Endothelial cell of umbilical vein (primary cell): ENCODE measurements around the gene SDC4. TPM values are rescaled to one million over a fixed set of nuclear protein-coding genes. Genes with fewer than 3 reads are reported as not detected.

ENCODE experiments used
- BruUV-seq: library from RNA; stranded (reverse); fragments of 400-500 nt; replicated peaks from 2 replicates; lab custom pipeline; 2021; lab: Mats Ljungman, UMichigan
- CTCF ChIA-PET: fragments of 300-600, 350-600 bp; sonication (Branson Sonifier 250); formaldehyde crosslinking; loops from one replicate; lab custom pipeline; 2021; ENCODE audit warnings: antibody characterized with exemption, inconsistent platforms; lab: Charles Lee
- POLR2A ChIA-PET: fragments of 300-600, 350-600 bp; sonication (Branson Sonifier 250); formaldehyde crosslinking; loops from one replicate; lab custom pipeline; 2021; ENCODE audit warnings: antibody characterized with exemption, inconsistent platforms; lab: Charles Lee
- DNase-seq: peaks from one replicate; pipeline ENCODE4 v3.0.0-alpha.2; 2011; ENCODE audit warnings: low read depth, low spot score
- FAIRE-seq: peaks from 2 replicates; lab custom pipeline; 2011; peaks lifted over from hg19 to GRCh38; lab: Jason Lieb, UNC
- H2AFZ ChIP-seq: 2 replicates; pipeline ENCODE4 v1.6.0; 2012; ENCODE audit warnings: low read depth, low read length, control low read depth, inconsistent platforms
- H3K27ac ChIP-seq: 2 replicates; pipeline ENCODE4 v1.5.1; 2011; ENCODE audit warnings: low read depth, mild to moderate bottlenecking, control low read depth, low read length, moderate library complexity; ENCODE audit not compliant: insufficient read depth
- H3K27me3 ChIP-seq, 2 experiments: 2 replicates each; pipeline versions ENCODE4 v1.6.0 to v1.6.1; 2011; ENCODE audit warnings: low read length in 2 of 2, mixed read lengths in 1 of 2; ENCODE audit not compliant: control insufficient read depth in 2 of 2, insufficient read depth in 2 of 2
- H3K36me3 ChIP-seq, 2 experiments: 2 replicates in 1 of 2; 3 replicates in 1 of 2; pipeline ENCODE4 v1.5.1; 2011; ENCODE audit warnings: low read length in 2 of 2, mild to moderate bottlenecking in 1 of 2, moderate library complexity in 1 of 2; ENCODE audit not compliant: control insufficient read depth in 2 of 2, insufficient read depth in 2 of 2; ENCODE audit errors: extremely low read depth in 1 of 2
- H3K4me1 ChIP-seq: 3 replicates; pipeline ENCODE4 v1.5.1; 2011; ENCODE audit warnings: mild to moderate bottlenecking, low read length; ENCODE audit not compliant: control insufficient read depth, insufficient read depth; ENCODE audit errors: extremely low read depth
- H3K4me2 ChIP-seq: 2 replicates; pipeline ENCODE4 v1.6.1; 2011; ENCODE audit warnings: low read length, control low read depth, mixed read lengths; ENCODE audit not compliant: insufficient read depth
- H3K4me3 ChIP-seq, 3 experiments: fragments of 200-600 bp in 1 of 3; sonication (generic), shearing (Covaris generic) in 1 of 3; replicated peaks in 1 of 3; 2 replicates each; pipeline ENCODE4 v1.5.1; 2011 to 2016; ENCODE audit warnings: control low read depth in 3 of 3, low read length in 3 of 3, mild to moderate bottlenecking in 2 of 3, inconsistent platforms in 1 of 3, low read depth in 1 of 3, moderate library complexity in 1 of 3; ENCODE audit not compliant: insufficient read depth in 1 of 3
- H3K79me2 ChIP-seq: 2 replicates; pipeline ENCODE4 v1.6.0; 2012; ENCODE audit warnings: low read length, inconsistent platforms; ENCODE audit not compliant: control insufficient read depth, insufficient read depth
- H3K9ac ChIP-seq: replicated peaks from 2 replicates; pipeline ENCODE3; 2011; ENCODE audit warnings: low read length, control low read depth; ENCODE audit not compliant: insufficient read depth; ENCODE audit errors: extremely low read depth
- H3K9me1 ChIP-seq: replicated peaks from 3 replicates; pipeline ENCODE4 v1.6.0; 2011; ENCODE audit warnings: mild to moderate bottlenecking, low read length; ENCODE audit not compliant: control insufficient read depth, insufficient read depth; ENCODE audit errors: extremely low read depth
- H3K9me3 ChIP-seq: replicated peaks from 2 replicates; pipeline ENCODE4 v1.5.1; 2012; ENCODE audit warnings: low read length, inconsistent platforms; ENCODE audit not compliant: control insufficient read depth, insufficient read depth
- H4K20me1 ChIP-seq: replicated peaks from 2 replicates; pipeline ENCODE3; 2011; ENCODE audit warnings: mild to moderate bottlenecking, low read length; ENCODE audit not compliant: control insufficient read depth, insufficient read depth; ENCODE audit errors: extremely low read depth
- EZH2 ChIP-seq: IDR thresholded peaks from 2 replicates; pipeline ENCODE4 v1.6.1; 2012; ENCODE audit warnings: borderline replicate concordance, low read depth, mild to moderate bottlenecking, moderate library complexity, low read length, inconsistent platforms; ENCODE audit not compliant: severe bottlenecking
- FOS ChIP-seq: IDR thresholded peaks from 2 replicates; pipeline ENCODE4 v1.6.1; 2011; ENCODE audit warnings: mild to moderate bottlenecking, low read length, moderate library complexity, borderline replicate concordance; ENCODE audit not compliant: insufficient read depth
- GATA2 ChIP-seq: IDR thresholded peaks from 2 replicates; pipeline ENCODE4 v1.7.0; 2011; ENCODE audit warnings: low read depth, mild to moderate bottlenecking, moderate library complexity, mixed read lengths, low read length; ENCODE audit not compliant: insufficient read length, insufficient read depth
- JUN ChIP-seq: IDR thresholded peaks from 2 replicates; pipeline ENCODE4 v1.6.1; 2011; ENCODE audit warnings: borderline replicate concordance, low read depth; ENCODE audit not compliant: insufficient read length, insufficient read depth
- MAX ChIP-seq: IDR thresholded peaks from 2 replicates; pipeline ENCODE4 v1.6.1; 2011; ENCODE audit not compliant: insufficient read depth, insufficient read length
- MYC ChIP-seq: IDR thresholded peaks from one replicate; pipeline ENCODE4 v1.6.1; 2011; ENCODE audit warnings: mild to moderate bottlenecking, low read depth, low read length
- POLR2A ChIP-seq: IDR thresholded peaks from 2 replicates; pipeline ENCODE4 v1.6.1; 2012; ENCODE audit warnings: low read depth, mild to moderate bottlenecking, control low read depth, low read length
- POLR2AphosphoS5 ChIP-seq: IDR thresholded peaks from 2 replicates; pipeline ENCODE4 v1.6.1; 2012; ENCODE audit warnings: low read depth, mild to moderate bottlenecking, control low read depth, low read length, moderate library complexity; ENCODE audit not compliant: insufficient read depth
- dilution Hi-C: fragments of 300-500 bp; cut with MboI; formaldehyde crosslinking; loops from one replicate; pipeline ENCODE4 v1.15.0; 2019; ENCODE audit warnings: low sequenced_read_pairs; ENCODE audit not compliant: extremely low pct_ligation_motif_present
- intact Hi-C: fragments of 100-400 bp; cut with micrococcal nuclease; formaldehyde crosslinking; loops from one replicate; pipeline ENCODE4 v1.10.0; 2022
- polyA plus RNA-seq, 4 experiments: library from polyadenylated mRNA; depleted of rRNA in 3 of 4; stranded (reverse) in 3 of 4; unstranded in 1 of 4; fragments of >200 nt; gene quantifications; 2 replicates each; pipeline versions ENCODE4 v1.2.1 to v1.2.3, GENCODE V29; 2011 to 2012; ENCODE audit warnings: missing spikeins in 1 of 4
- total RNA-seq: library from RNA; stranded (reverse); gene quantifications from 2 replicates; pipeline ENCODE4 v1.2.3, GENCODE V29; 2021
- TF ChIP-seq, protein P1 (sequence below), 2 donors: IDR thresholded peaks; 1 replicate in 1 of 2; 2 replicates in 1 of 2; pipeline ENCODE4 v1.5.1; 2011; ENCODE audit warnings: low read length in 2 of 2, mild to moderate bottlenecking in 2 of 2, moderate library complexity in 2 of 2, control low read depth in 1 of 2, inconsistent platforms in 1 of 2, low read depth in 1 of 2; ENCODE audit not compliant: insufficient read depth in 1 of 2; ENCODE audit errors: extremely low read depth in 1 of 2

The SDC4 gene
- total and polyA plus RNA-seq, 2 donors (not counting 3 experiments of a cell fraction or from before 2014, with no cell fraction given), result 26.3 to 32.0 TPM

DNA sequence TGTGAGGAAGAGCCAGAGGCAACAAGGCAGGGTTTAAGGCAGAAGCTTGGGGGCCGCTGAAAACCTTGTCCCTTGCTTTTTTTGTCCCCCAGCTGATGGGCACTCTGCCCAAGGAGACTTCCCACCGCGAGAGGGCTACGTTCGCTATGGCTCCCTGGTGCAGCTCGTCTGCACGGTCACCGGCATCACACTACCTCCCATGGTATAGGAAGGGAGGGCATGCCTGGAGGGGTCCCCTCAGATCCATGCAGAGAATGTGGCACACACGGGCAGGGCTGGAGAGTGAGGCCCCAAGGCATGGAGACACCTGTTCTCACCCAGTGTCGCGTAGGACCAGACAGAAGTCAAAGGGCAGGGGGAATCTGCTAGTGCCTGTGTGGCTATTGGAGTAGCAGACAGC is 34.3 kb downstream of the SDC4 start:
- no peaks in the 10 kb centered on the region for H3K36me3 ChIP-seq
- H4K20me1 ChIP-seq, result no peaks in the 10 kb centered on the region
- H3K27ac ChIP-seq, result no peak overlapping the region
- H3K4me1 ChIP-seq, result no peaks in the 10 kb centered on the region
- FAIRE-seq (no peak), DNase-seq (no peak)
- no peaks in the 10 kb centered on the region for H3K9me3 ChIP-seq
- H2AFZ ChIP-seq, result no peak overlapping the region
- no peaks in the 10 kb centered on the region for H3K9me1 ChIP-seq
- H3K4me3 ChIP-seq, result no peak overlapping the region
- CTCF ChIA-PET, result interaction anchor here (0.9 to 2.9 kb wide), 6 partner anchors 22 to 457 kb away, joined by 3 to 57 read pairs (median 10); partner anchors contain the start of gene SYS1
- dilution Hi-C loops, result no loop called here
- TF ChIP-seq POLR2A (no peak), MAX (no peak), EZH2 (no peak)
- H3K79me2 ChIP-seq, result no peaks in the 10 kb centered on the region
- H3K27me3 ChIP-seq, result peaks cover 23 to 24% of the 10 kb centered on the region in 2 experiments
- H3K4me2 ChIP-seq, result no peak overlapping the region
- POLR2A ChIA-PET, result no interaction called here
- no TSS peak for BruUV-seq
- intact Hi-C loops, result no loop called here
- no peak overlapping the region for H3K9ac ChIP-seq

GRCh38 chr20:45313065-45313695 is 35.0 kb downstream of the SDC4 start:
- no peak overlapping the region for H3K4me3 ChIP-seq
- CTCF ChIA-PET, result interaction anchor here (0.7 to 2.9 kb wide), 10 partner anchors 19 to 492 kb away, joined by 3 to 57 read pairs (median 7); partner anchors contain the start of gene SYS1
- no peak for DNase-seq
- H3K9ac ChIP-seq, result no peak overlapping the region
- no peak overlapping the region for H2AFZ ChIP-seq
- intact Hi-C loops (no loop called here), dilution Hi-C loops (no loop called here)
- no peaks in the 10 kb centered on the region for H4K20me1 ChIP-seq
- H3K27me3 ChIP-seq, result peaks cover 22 to 24% of the 10 kb centered on the region in 2 experiments
- no peak overlapping the region for H3K4me2 ChIP-seq
- H3K27ac ChIP-seq, result no peak overlapping the region
- no peaks in the 10 kb centered on the region for H3K79me2 ChIP-seq
- no peak for FAIRE-seq
- no peaks in the 10 kb centered on the region for H3K36me3 ChIP-seq
- POLR2A ChIA-PET, result no interaction called here
- TF ChIP-seq FOS (no peak), GATA2 (no peak), JUN (no peak), MYC (no peak), EZH2 (no peak), POLR2AphosphoS5 (no peak), MAX (no peak), POLR2A (no peak)
- TF ChIP-seq, protein P1, sequence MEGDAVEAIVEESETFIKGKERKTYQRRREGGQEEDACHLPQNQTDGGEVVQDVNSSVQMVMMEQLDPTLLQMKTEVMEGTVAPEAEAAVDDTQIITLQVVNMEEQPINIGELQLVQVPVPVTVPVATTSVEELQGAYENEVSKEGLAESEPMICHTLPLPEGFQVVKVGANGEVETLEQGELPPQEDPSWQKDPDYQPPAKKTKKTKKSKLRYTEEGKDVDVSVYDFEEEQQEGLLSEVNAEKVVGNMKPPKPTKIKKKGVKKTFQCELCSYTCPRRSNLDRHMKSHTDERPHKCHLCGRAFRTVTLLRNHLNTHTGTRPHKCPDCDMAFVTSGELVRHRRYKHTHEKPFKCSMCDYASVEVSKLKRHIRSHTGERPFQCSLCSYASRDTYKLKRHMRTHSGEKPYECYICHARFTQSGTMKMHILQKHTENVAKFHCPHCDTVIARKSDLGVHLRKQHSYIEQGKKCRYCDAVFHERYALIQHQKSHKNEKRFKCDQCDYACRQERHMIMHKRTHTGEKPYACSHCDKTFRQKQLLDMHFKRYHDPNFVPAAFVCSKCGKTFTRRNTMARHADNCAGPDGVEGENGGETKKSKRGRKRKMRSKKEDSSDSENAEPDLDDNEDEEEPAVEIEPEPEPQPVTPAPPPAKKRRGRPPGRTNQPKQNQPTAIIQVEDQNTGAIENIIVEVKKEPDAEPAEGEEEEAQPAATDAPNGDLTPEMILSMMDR (IDR thresholded peaks at IDR 0.05; ENCODE audit: extremely low read depth in 1 of 2, insufficient read depth in 1 of 2, low read depth in 1 of 2, low read length in 2 of 2), result no peak
- no TSS peak for BruUV-seq
- H3K9me3 ChIP-seq, result no peaks in the 10 kb centered on the region
- no peaks in the 10 kb centered on the region for H3K4me1 ChIP-seq
- H3K9me1 ChIP-seq, result no peaks in the 10 kb centered on the region
